Measurements from ENCODE around the gene PNPT1. TPM values are rescaled to one million over a fixed set of nuclear protein-coding genes. Genes with fewer than 3 reads are reported as not detected.
A peak's percentile ranks its signal among the peaks of the same experiment; 100 is the strongest.

PNPT1 gene
- total and polyA plus RNA-seq, 9 of the 15 experiments (the other 6 are each of a cell fraction or from before 2014, with no cell fraction given): 46.5 to 104 (median 62.7) TPM

GRCh38 chr2:55693181-55694125 lies at the start of gene PNPT1 (continued):
- TF ChIP-seq RREB1 (CRISPR knock-in tag; IDR thresholded peaks at IDR 0.05): no peak
- TF ChIP-seq MYC (IDR thresholded peaks at IDR 0.05; ENCODE audit: low read depth, low read length): peak; percentile 99
- TF ChIP-seq MYC (CRISPR knock-in tag; IDR thresholded peaks at IDR 0.05; ENCODE audit: borderline replicate concordance, low read depth): peak; percentile 92
- TF ChIP-seq CREB1 (IDR thresholded peaks at IDR 0.05): peak; percentile 47
- TF ChIP-seq CREB1 (CRISPR knock-in tag; IDR thresholded peaks at IDR 0.05): peak; percentile 78
- TF ChIP-seq ZNF384 (IDR thresholded peaks at IDR 0.05; ENCODE audit: low read depth, low read length): no peak
- peak; percentile 99 for TF ChIP-seq MAX (CRISPR knock-in tag; IDR thresholded peaks at IDR 0.05)
- no peak for TF ChIP-seq ZNF175 (CRISPR knock-in tag; IDR thresholded peaks at IDR 0.05; ENCODE audit: low read depth)
- TF ChIP-seq ZNF79 (CRISPR knock-in tag; IDR thresholded peaks at IDR 0.05; ENCODE audit: low read depth): no peak
- TF ChIP-seq PHF8 (IDR thresholded peaks at IDR 0.05; ENCODE audit: borderline replicate concordance, low read length): peak; percentile 97; the same call in 1 of the 2 replicates
- no peak for TF ChIP-seq SNRNP70 (optimal IDR thresholded peaks at IDR 0.05; ENCODE audit: low read depth, low read length)
- peak; percentile 83 for TF ChIP-seq CC2D1A (IDR thresholded peaks at IDR 0.05)
- TF ChIP-seq IRF2 (CRISPR knock-in tag; IDR thresholded peaks at IDR 0.05): no peak
- no peak for TF ChIP-seq SMARCE1 (IDR thresholded peaks at IDR 0.05)
- peak; percentile 87; the same call in 1 of the 2 replicates for TF ChIP-seq HDAC2 (IDR thresholded peaks at IDR 0.05)
- TF ChIP-seq SMARCC2 (IDR thresholded peaks at IDR 0.05; ENCODE audit: low read depth): no peak
- 0 out of 2 replicates have a peak, but pooled peaks have one; percentile 32 for TF ChIP-seq HMBOX1 (IDR thresholded peaks at IDR 0.05)
- TF ChIP-seq ZBED1 (IDR thresholded peaks at IDR 0.05): no peak
- TF ChIP-seq USF2 (CRISPR knock-in tag; IDR thresholded peaks at IDR 0.05): peak; percentile 82
- TF ChIP-seq ZNF785 (CRISPR knock-in tag; IDR thresholded peaks at IDR 0.05): no peak

Data from K562 (cell line).